HG02623 (cell line): ENCODE results near the gene RANBP3.

Experiments
- ATAC-seq: cut with Tn5 transposase; IDR thresholded peaks from one replicate; pipeline ENCODE4 v1.9.1; 2021; ENCODE audit warnings: moderate library complexity; ENCODE audit not compliant: unreplicated experiment

The RANBP3 gene

DNA sequence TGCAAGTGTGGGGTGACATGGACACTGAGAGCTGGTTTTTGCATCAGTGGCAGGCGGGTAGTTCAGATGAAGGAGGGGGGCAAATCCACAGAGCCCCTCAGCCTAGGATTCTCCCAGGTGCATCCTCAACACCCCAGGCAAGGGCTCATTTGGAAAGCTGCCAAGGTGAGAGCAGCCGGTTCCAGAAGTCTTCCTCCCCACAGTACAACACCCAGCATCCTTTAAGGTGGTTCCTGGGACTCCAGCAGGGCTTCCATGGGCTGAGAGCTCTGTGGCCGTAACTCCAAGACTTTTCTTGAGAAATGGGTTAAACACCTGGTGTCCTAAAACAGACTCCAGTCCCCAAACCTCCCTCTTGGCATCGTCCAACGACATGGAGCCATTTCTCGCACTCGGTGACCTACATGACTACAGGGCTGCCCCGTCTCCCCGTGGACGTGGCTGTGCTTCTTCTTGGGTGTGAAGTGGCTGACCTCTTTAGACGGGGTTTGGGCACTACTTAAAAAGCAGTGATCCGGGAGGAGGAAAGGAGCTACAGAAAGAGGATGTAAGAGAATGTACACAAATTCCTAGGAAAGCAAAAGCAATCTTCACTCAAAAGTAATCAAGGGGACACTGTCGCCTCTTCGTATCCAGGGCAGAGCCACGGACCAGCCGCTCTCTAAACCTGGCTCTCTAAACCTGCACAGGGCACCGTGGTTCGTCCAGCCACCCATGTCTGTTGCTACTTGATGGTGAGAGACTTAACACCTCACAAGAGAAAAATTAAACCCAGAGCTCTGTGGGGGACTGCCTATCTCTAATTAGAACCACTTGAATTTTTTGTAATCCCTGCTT is 25.5 kb downstream of the RANBP3 start:
- no peak for ATAC-seq

DNA sequence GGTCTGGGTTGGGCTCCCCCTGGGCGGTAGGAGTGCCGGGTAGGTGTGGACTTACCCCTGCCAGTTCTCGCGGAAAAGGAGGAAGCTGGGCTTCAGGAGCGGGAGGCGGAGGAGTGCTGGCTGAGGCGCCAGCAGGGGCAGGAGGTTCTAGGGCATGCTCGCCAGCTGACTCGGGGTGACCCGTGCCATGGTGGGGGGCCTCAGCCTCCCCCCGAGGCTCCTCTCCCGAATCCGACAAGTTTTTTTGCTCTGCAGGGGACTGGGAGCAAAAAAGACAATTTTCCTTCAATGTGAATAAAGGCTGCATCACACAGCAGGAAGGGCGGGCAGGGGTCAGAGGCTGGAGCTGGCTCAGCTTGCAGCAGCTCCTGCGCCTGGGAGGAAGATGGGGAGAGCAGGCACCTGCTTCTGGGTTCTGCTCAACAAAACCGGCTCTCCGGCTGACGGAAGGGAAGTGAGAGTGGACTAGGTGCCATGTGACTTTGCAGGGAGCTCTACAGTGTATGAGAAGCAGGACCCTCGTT is 26.5 kb downstream of the RANBP3 start:
- no peak for ATAC-seq

DNA sequence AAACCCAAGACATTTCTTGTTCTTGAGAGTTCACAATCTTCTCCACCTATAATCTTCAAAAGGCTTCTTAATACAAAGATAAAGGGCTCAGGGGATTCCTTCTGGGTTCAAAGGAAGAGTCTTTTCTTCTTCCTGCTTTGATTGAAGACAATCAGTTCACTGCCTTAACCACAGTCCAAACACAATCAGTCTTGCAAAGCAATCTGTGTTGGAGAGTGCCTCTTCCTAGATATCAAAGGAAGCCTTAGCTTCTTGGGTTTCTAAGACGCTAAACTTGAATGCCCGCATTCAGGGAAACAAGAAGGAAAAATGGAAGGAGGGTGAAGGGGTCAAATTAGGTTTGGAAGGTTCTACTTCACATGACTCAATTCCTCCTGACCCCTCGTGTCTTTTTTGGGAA is 27.2 kb downstream of the RANBP3 start:
- ATAC-seq = no peak

DNA sequence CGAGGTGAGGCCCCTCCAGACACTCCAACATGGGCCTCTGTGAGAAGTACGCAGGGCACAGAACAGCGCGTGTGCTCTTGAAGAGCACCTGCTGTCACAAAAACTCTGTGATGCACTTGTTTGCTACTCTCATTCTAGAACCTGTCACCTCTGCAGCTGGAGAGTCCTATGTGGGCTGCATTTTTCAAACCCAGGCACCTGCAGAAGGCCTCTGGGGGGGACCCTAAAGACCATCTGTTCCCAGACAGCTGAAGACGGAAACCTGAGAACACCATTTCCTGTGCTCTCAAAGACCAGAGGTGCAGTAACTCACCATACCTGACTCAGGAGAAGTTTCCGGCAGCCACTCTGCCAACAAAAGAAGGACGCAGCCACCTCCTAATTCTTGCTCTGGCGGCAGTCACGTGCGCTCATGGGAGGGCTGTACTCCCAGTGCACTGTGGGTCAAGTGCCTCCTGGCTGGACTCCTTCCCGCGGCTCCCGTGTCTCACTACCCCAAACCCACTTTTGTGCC is 28.1 kb downstream of the RANBP3 start:
- ATAC-seq = no peak

DNA sequence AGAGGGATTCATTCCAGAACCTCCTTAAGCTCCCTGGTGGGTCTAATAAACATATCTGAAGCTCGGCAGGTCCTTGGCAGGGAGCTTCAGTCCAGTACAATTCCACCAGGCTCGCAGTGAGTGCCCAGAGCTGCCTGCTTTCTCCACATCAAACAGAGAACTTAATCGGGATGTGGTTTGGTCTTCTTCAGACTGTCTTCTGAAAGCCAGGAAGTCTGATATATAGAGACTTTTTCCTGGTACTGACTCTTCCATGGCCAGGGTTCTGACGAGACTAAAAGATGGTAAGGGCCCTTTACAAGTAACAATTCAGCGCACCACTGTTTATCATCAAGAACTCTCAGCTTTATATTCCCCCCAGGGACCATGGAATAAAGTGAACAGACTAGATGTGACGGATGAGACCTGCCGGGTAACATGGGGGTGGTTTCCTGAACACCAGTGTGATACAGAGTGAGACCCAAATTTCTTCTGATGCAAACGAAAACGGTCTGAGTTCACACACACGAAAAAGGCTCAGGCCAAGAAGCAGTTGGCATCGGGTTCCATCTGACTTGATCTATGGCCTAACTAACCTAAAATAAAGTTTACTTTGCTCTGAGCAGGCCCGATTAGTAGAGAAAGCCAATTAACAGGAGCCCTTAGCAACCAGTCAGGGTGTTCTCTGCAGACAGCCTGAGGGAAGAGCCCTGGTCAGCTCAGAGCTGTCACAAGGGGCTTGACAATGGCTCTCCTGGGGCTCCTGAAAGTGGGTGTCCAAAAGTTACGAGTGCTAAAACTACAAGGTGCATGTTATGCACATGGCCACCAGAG is 29.0 kb downstream of the RANBP3 start:
- no peak for ATAC-seq

DNA sequence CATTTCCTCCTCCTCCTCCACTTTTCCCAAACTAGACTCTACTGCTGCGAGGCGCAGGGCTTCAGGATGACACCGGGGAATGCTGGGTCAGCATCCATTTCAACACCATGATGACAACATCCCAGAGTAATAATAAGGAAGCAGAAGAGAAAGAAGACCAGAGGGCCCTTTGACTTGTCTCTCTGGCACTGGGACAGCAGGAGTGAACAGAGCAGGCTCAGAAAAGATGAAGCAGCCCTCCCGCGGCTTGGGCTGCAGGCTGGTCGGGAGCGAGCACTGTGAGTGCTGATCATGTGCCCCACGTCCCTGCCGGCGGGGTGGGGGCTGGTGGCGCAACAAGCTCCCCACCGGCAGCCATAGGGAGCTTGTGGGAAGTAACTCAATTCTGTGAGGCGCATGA is 30.5 kb downstream of the RANBP3 start:
- no peak for ATAC-seq

DNA sequence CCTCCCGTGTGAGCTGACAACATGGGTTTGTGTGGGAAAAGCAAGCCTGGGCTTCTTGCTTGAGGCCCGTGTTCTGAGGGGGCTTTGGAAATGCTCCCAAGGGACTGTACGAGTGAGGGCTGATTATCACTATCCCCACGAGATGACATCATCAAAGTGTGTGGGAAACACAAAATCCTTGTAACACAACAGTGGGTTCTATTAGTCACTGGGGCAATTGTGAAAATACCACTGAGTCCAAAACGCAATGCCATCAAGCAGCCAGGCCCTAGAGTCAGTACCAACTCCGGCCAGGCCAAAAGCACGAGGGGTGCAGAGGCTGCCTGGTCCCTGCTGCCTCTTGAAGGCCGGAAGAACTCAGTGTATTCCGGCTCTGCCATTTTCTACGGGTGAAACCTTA is 34.3 kb downstream of the RANBP3 start:
- ATAC-seq = no peak

DNA sequence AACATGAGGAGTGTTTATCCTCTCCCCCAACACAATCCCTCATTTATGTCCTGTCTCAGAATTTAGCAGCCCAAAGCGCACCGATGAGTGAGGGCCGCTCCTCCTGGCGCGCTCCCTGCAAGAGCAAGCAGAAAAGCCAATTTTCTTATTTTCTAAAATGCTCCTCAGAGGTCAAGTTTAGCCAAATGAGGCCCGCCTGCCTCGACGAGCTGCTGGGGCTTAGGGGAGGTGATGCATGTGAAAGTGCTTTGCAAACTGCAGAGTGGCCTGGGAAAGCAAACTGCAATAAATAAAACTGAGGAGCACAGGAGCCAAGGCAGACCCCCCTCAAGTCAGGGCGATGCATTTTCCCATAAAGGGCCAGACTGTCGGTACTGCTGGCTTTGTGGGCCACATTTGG is 34.9 kb downstream of the RANBP3 start:
- no peak for ATAC-seq

DNA sequence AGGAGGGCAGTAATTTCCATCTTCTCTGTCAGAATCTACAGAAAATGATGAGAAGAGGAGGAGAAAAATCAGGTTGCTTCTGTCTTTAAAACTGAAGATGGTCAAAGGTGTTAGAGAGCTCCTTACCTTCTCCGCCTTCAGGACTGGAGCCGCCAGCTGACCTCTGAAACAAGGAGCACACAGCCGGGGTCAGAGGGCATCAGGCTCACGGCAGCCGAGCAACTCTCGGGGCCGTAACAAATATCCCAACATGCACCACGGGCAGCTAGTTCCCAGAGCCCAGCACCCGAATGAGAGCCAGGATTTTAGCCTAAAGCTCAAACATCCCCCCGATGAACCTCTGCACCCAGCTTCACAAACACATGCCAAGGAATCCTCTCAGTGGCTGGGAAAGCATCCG is 36.3 kb downstream of the RANBP3 start:
- ATAC-seq = no peak

DNA sequence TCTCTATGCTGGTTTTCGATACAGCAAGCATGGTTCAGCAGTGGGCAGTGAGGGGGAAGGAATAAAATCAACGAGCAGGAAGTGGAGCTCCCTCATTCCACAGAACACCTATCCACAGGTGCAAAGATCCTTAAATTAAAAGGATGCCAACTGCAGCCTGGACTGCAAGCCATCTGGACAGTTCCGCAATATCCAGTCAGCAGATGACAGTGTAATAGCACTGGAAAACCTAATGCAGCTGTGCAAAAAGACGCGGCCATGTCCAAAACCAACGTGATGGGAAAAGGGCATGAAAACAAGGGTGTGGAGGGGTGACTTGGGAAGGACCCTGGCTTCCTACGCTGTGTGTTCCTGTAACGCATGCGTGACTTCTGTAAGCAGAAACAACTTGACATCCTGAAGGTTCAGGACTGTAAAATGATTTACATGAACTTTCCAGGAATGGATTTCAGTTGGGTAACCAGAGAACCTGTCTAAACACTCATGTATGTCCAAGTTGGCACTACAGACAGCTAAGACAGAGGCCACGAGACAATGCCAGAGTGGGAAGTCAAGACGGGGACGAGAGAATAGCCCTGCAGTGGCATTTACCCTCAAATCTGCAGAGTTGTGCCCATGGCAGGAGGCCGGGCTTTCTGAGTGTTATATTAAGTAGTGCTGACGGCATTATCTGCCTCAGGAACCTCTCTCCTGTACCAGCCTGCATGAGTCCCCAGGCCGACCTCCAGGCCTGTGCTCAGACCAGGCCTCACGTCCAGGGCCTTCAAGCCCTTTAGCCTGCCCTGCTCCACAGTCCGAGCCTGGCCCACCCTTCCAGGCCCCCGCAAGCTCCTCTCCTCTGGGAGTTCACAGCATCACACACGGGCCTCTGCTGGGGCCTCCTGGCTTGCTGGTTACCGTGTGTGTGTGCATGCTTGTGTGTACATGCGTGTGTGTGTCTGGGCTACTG is 37.4 kb downstream of the RANBP3 start:
- no peak for ATAC-seq

DNA sequence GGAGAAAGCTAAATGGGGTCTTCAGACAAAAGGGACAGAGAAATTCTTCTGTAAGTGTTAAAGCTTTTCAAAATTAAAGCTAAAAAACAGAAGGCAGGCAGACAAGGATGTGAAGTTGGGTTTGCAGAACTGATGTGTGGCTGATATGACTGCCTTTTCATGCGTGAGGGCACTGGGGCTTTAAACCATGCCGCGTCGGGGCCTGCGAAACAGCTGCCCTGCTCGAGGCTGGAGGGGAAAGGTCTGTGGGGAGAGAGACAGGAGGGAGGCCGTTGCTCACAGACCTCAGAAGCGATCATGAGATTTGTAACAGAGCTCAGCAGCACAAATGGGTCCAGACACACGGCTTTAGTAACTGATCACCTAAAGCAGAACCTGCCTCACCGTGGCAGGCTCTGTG is 40.4 kb downstream of the RANBP3 start:
- no peak for ATAC-seq

DNA sequence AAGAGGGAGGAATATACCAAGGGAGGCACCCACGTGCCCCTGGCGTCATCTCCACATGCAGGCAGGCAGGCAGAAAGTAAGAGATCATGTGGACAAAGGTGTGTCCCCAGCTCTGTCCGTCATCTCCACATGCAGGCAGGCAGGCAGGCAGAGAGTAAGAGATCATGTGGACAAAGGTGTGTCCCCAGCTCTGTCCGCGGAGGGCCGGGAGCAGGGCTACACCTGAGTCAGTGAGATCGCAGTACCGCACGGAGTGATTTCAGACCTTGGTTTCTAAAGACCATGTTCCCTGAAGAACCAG is 41.7 kb downstream of the RANBP3 start:
- ATAC-seq = no peak

DNA sequence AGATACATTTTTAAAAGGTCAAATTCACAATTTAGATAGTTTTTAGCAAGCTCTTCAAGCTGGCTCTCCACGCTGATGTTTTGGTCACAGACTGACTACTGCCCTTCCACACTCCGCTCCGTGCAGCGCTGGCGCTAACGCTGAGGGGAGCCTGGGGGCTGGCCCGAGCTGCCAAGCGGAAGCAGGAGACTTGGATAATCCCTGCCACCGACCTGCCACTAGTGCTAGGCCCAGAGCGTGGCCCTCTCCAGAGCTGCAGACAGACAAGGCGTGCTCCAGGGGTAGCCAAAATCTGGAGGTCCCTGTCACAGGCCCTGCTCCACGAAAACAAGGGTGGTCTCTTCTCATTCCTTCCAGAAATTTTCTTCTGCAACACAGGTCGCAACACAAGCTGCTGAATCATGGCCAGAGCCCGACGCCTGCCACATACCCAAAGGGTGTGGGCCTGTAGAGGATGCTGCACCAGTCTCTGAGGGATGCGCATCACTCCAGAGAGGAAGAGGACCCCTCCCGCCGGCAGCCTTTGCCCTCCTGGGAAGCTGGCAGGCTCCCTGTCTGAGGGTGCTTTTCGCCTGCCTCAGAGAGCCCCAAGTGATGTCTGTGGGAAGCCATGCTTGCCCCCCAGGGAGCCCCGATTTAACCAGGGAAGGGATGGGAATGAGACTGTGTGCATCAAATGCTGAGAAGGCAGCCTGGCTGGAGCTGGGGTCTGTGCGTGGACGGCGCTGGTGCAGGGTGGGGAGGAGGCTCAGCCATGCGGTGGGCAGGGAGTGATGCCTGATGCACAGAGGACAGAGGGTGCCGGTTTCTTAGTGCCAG is 42.3 kb downstream of the RANBP3 start:
- no peak for ATAC-seq

DNA sequence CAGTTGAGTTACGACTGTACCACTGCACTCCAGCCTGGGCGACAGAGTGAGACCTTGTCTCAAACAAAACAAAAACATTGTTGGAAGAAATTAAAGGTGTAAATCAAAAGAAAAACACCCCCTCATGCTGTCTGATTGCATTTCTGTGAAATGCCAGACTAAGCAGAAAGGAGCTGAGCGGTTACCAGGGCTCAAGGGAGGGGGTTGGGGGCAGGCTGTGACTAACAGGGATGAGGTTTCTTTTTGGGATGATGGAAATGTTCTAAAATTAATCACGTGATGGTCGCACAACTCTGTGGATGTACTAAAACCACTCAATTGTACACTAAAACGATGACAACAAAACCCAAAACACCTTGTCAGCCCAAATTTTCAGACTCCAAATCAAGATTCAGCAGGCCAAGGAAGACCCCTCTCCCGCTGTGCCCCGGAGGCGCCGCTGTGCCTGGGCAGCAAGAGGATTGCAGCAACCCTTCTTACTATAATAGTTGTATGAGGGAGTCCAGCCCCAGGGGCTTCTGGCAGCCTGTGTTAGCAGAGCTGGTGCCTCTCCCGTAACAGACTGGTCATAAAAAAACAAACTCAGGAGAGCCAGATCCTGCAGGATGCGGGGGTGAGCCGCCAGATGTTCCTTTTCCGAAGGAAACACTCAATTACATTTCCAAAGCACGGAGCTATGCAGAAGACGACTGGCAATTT is 43.0 kb downstream of the RANBP3 start:
- no peak for ATAC-seq

DNA sequence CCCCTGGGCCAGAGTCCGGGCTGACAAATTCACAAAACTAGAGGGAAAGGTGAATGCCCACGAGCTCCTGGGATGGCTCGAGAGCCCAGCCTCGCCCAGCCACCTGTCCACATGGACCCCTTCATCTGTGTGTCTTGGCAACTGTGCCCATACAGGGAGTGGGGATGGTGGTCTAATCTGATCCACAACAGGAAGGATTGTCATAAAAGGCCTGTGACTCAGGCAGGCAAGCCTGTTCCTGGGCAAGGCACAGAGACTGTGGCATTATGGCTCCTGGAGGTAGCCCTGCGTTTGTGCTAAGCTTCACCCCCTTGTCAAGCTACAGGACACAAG is 43.9 kb downstream of the RANBP3 start:
- ATAC-seq = no peak

DNA sequence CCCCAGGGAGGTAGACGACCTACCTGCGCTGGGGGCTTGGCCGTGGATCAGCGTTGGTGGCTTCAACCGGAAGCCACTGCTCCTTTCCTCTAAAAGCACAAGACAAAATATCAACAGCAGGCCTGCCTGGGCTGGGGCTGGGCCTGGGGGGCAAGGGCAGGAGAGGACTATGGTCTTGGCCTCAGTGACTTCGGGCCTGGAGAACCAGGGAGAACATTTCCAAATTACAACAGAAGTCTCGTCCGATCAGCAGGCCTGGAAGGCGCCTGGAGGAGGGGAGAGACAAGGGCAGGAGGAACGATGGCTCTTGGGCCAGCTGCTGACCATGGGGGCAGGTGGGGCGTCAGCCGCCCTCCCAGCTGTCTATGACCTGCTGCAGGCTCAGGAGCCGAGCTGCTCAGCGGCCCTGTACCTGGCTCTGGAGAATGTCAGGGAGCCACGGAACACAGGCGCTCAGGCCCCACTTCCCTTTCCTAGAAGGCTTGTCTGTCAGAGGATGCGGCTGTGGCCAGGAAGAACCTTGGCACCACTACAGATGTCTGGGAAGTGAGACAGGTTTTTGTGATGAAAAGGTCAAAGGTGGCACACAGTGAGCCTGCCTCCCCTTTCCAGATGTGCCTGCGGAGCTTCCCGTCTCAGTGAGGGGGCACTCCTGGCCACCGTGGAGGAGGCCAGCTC is 44.4 kb downstream of the RANBP3 start:
- no peak for ATAC-seq

DNA sequence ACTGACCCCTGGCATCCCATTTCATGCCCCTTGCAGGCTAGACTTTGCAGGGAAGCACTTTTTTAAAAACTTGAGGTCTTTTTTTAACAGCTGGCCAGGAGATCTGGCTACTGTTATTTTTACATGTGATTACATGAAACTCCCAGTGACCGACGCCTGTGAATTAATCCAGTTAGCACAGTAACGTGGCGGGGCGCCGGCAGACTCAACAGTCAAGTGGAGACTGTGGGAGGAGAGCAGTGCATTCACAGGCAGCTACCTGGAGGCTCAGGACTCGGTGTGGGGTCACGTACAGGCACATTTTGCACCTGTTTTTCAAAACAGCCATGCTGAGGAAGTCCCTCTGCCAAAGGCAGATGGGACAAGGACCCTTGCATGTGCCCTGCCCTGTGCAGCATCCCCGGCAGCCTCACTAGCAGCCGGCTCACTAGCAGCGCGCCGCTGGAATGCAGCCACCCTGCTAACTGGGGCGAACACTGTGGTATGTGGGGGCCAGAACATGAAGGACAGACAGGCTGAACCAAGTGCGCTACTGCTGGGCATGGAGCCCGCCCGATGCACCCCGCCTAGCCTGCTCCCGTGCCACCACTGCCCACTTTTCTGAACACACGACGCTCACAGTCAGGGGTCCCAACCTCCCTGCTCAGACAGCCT is 45.2 kb downstream of the RANBP3 start:
- no peak for ATAC-seq

DNA sequence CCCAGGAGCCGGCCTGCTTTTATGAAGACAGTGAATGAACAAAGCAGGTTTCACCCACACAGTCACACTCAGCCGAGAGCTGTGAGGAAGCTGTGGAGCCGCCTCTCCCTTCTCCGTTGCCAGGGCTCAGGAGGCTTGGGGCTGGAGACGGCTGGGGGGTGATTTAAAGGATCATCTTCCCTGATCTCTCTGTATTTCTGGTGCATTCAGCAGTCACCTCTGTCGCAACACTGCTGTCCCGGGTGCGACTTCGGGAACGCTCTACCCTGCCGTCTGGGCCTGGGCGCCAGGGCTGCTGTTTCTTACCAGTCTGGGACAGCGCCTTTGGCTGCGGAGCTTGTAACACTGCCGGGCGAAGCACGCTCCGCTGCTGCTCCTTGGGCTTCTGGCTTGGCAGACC is 45.8 kb downstream of the RANBP3 start:
- no peak for ATAC-seq

DNA sequence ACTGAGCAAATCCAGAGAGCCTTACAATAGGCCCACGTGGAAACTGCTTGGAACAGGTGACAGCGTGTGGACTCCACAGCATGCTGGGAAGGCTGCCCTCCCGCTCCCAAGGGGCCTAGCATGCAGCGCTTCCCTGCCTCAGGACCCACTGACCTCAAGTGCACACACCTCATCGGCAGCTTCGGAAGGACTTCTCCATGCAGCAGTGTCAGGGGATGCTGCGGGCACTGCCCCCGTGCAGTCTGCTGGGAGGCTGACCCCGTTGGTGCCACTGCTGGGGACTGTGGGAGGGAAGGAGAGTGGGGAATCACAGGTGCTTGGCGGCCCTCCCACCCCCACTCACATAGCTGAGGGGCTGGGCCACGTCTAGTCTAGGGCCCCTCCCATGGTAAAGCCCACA is 46.7 kb downstream of the RANBP3 start:
- no peak for ATAC-seq
